CD4-positive, alpha-beta T cell (primary cell): Measurements from ENCODE around the gene CFAP100. TPM values are rescaled to one million over a fixed set of nuclear protein-coding genes. Genes with fewer than 3 reads are reported as not detected.

ENCODE experiments used
- ATAC-seq: fragments of 200-7000 bp; cut with Tn5 transposase; one replicate; pipeline ENCODE4 v1.10.0; 2022; ENCODE audit warnings: mild to moderate bottlenecking; ENCODE audit not compliant: poor library complexity
- CTCF ChIA-PET: fragments of 350-600 bp; sonication (Branson Sonifier 250); formaldehyde crosslinking; loops from one replicate; lab custom pipeline; 2021; ENCODE audit warnings: antibody characterized with exemption, inconsistent platforms; lab: Charles Lee
- POLR2A ChIA-PET: fragments of 350-600 bp; sonication (Branson Sonifier 250); formaldehyde crosslinking; loops from one replicate; lab custom pipeline; 2021; ENCODE audit warnings: antibody characterized with exemption, inconsistent platforms; lab: Charles Lee
- DNase-seq, 14 experiments: peaks; one replicate each; pipeline ENCODE4 v3.0.0-alpha.2; 2013 to 2020; ENCODE audit warnings: mixed read lengths in 2 of 14
- H3K27ac ChIP-seq, 2 donors: one replicate each; pipeline versions ENCODE4 v1.5.1 to v1.7.0; 2013; ENCODE audit warnings: low read length in 2 of 2, low read depth in 1 of 2, mild to moderate bottlenecking in 1 of 2
- H3K27me3 ChIP-seq, 2 experiments: 1 replicate in 1 of 2; 2 replicates in 1 of 2; pipeline versions ENCODE4 v1.6.1 to v1.7.0; 2013; ENCODE audit warnings: low read length in 2 of 2, control low read depth in 1 of 2, mild to moderate bottlenecking in 1 of 2, moderate library complexity in 1 of 2; ENCODE audit not compliant: insufficient read depth in 2 of 2, control insufficient read depth in 1 of 2
- H3K36me3 ChIP-seq: one replicate; pipeline ENCODE4 v1.6.1; 2013; ENCODE audit warnings: low read length, control low read depth; ENCODE audit not compliant: insufficient read depth
- H3K4me1 ChIP-seq: one replicate; pipeline ENCODE4 v1.6.1; 2013; ENCODE audit warnings: low read length, control low read depth; ENCODE audit not compliant: insufficient read depth
- H3K4me3 ChIP-seq: one replicate; pipeline ENCODE4 v1.5.1; 2013; ENCODE audit warnings: mild to moderate bottlenecking, low read length, moderate library complexity
- H3K9me3 ChIP-seq, 2 experiments: 1 replicate in 1 of 2; 2 replicates in 1 of 2; pipeline versions ENCODE4 v1.6.1 to v1.7.0; 2013; ENCODE audit warnings: low read length in 2 of 2, mild to moderate bottlenecking in 2 of 2, control low read depth in 1 of 2, moderate library complexity in 1 of 2; ENCODE audit not compliant: control insufficient read depth in 1 of 2, insufficient read depth in 1 of 2
- H3K27ac Mint-ChIP-seq: one replicate; pipeline ENCODE4 v1.8.0; 2020; ENCODE audit warnings: mixed read lengths
- H3K27me3 Mint-ChIP-seq: one replicate; pipeline ENCODE4 v1.8.0; 2021; ENCODE audit warnings: mixed read lengths
- H3K36me3 Mint-ChIP-seq: one replicate; pipeline ENCODE4 v1.8.0; 2021; ENCODE audit warnings: low read depth, mixed read lengths
- H3K4me1 Mint-ChIP-seq: one replicate; pipeline ENCODE4 v1.8.0; 2021; ENCODE audit warnings: low read depth, mixed read lengths
- H3K4me3 Mint-ChIP-seq: one replicate; pipeline ENCODE4 v1.8.0; 2020; ENCODE audit warnings: mild to moderate bottlenecking, mixed read lengths
- H3K9me3 Mint-ChIP-seq: one replicate; pipeline ENCODE4 v1.8.0; 2020; ENCODE audit warnings: mixed read lengths
- intact Hi-C, 2 experiments: fragments of 100-400 bp; cut with DNase I in 1 of 2; cut with micrococcal nuclease in 1 of 2; formaldehyde crosslinking; loops; one replicate each; pipeline versions ENCODE4 v1.15.1 to v1.9.0; 2023 to 2025; cut with DNase I, micrococcal nuclease
- total RNA-seq, 174 experiments: library from RNA in 2 of 174; stranded (reverse) in 2 of 174; gene quantifications; one replicate each; pipeline ENCODE4 v1.2.3 and lab custom pipeline; 2021 to 2026
- TF ChIP-seq, protein P1 (sequence below): fragments of 200-600 bp; IDR thresholded peaks from one replicate; pipeline ENCODE4 v1.8.0; 2022; ENCODE audit warnings: antibody characterized with exemption, mild to moderate bottlenecking

CFAP100 gene
- total RNA-seq, 2 experiments from 2014 or later: not detected

DNA sequence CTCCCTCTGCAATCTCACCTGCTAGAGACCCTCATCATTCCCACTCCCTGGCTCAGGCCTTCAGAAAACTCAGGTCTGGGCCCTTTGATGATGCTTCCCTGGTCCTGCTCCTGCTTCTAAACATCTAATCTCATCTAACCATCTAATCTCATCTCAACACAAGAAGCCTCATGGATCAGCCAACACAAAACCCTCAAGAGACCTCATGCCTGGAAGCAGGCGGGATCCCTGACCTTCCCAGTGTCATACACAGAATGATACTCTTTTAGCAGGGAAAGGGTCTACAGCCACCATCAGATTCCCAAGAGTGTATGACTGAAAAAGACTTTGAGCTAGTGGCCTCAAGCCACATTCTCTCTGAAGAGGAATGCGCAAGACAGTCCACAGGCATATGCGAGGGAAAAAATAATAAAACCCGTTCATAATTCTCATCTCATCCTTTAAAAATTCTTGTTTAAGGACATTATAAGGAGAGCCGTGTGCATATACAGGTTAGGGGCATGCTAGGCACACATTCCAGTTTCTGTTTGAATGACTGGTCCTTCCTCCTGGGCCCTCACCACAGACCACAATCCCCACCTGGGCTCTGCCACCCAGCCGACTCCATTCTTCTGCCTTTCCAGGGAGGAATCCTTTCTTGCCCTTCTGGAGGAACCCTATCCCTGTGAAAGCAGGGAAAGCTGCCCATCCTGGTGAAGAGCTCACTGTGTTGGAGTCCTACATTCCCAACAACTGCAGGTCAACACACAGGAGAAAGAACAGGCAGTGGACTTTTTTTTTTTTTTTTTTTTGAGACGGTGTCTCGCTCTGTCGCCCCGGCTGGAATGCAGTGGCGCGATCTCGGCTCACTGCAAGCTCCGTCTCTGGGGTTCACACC lies 78.8 kb downstream of the CFAP100 start:
- Mint-ChIP-seq H3K9me3 (no peaks in the 10 kb centered on the region), H3K27me3 (no peaks in the 10 kb centered on the region), H3K4me1 (peaks cover 69% of the 10 kb centered on the region), H3K27ac (peak overlapping the region; percentile 94), H3K4me3 (peak overlapping the region; percentile 95), H3K36me3 (peaks cover 58% of the 10 kb centered on the region)
- CTCF ChIA-PET: interaction anchor here (1.4 kb wide), 1 partner anchor 8 kb away, joined by 4 read pairs; no protein-coding TSS in a partner anchor
- peak in 1 of 14 experiments; percentile 15 for DNase-seq
- no peaks in the 10 kb centered on the region for H3K27me3 ChIP-seq
- POLR2A ChIA-PET: no interaction called here
- ATAC-seq: no peak
- H3K27ac ChIP-seq: no peak overlapping the region
- TF ChIP-seq, protein P1, sequence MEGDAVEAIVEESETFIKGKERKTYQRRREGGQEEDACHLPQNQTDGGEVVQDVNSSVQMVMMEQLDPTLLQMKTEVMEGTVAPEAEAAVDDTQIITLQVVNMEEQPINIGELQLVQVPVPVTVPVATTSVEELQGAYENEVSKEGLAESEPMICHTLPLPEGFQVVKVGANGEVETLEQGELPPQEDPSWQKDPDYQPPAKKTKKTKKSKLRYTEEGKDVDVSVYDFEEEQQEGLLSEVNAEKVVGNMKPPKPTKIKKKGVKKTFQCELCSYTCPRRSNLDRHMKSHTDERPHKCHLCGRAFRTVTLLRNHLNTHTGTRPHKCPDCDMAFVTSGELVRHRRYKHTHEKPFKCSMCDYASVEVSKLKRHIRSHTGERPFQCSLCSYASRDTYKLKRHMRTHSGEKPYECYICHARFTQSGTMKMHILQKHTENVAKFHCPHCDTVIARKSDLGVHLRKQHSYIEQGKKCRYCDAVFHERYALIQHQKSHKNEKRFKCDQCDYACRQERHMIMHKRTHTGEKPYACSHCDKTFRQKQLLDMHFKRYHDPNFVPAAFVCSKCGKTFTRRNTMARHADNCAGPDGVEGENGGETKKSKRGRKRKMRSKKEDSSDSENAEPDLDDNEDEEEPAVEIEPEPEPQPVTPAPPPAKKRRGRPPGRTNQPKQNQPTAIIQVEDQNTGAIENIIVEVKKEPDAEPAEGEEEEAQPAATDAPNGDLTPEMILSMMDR: no peak
- peak overlapping the region; percentile 5 for H3K4me3 ChIP-seq
- no peaks in the 10 kb centered on the region for H3K9me3 ChIP-seq
- H3K36me3 ChIP-seq: peaks cover 41% of the 10 kb centered on the region
- intact Hi-C loops: loop anchor here in 1 of 2 experiments (5.0 to 10.0 kb wide), 4 partner anchors 501 to 1749 kb away; partner anchors contain the start of genes EEFSEC and HEG1
- H3K4me1 ChIP-seq: peaks cover 51% of the 10 kb centered on the region

DNA sequence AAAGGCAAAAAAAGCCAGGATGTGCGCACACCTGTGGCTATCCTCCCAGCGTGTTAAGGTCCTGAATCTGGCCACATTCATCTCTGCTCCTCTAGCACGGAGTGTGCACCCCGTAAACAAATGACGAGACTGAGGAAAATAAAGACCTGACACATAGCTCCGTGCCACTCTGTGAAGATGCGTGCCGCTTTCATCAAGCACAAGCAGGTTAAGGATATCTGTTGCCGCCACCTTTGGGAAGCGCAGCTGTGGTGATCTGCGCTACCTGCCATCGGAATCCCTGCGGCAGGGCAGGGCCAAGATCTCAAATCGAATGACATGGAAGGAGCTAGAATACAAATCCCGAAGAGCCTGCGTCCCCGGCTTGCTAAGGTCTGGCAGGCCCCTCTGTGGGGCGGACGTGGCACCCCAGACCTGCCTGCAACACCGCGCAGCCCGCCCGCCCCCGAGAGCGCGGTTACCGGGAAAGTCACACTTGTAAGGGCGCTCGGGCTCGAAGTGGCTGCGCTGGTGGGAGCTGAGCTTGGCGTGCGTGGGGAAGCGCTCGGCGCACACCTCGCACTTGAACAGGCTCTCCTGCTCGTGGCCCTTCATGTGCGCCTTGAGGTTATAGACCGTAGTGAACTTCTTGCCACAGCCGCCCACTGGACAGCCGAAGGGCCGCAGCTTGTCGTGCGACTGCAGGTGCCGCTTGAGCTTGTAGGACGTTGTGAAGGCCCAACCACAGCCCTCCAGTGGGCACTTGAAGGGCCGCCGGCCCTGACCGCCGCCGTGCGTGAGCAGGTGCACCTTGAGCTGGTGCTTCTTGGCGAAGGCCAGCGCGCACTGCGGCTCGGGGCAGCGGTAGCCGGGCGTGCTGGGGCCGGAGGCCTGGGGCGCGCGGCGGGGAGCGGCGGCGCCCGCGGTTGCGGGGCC lies 80.0 kb downstream of the CFAP100 start:
- Histone ChIP-seq H3K36me3 (peaks cover 29% of the 10 kb centered on the region), H3K4me3 (peak overlapping the region; percentile 70), H3K27ac (no peak overlapping the region), H3K4me1 (peaks cover 43% of the 10 kb centered on the region), H3K27me3 (no peaks in the 10 kb centered on the region), H3K9me3 (no peaks in the 10 kb centered on the region)
- intact Hi-C loops: loop anchor here (5.0 to 10.0 kb wide), 11 partner anchors 117 to 1750 kb away; partner anchors contain the start of genes ABTB1 (in 1 of the 2), EEFSEC (in 1 of the 2), HEG1 (in 1 of the 2) and KLF15 (in 1 of the 2)
- ChIA-PET CTCF (interaction anchor here (1.4 kb wide), 1 partner anchor 9 kb away, joined by 4 read pairs; no protein-coding TSS in a partner anchor), POLR2A (interaction anchor here (0.6 to 2.6 kb wide), 4 partner anchors 117 to 1472 kb away, joined by 3 to 7 read pairs (median 4); partner anchors contain the start of genes KLF15 and SLC41A3)
- Mint-ChIP-seq H3K4me3 (peak overlapping the region; percentile 95), H3K9me3 (no peaks in the 10 kb centered on the region), H3K36me3 (peaks cover 46% of the 10 kb centered on the region), H3K4me1 (peaks cover 57% of the 10 kb centered on the region), H3K27ac (peak overlapping the region; percentile 94), H3K27me3 (no peaks in the 10 kb centered on the region)
- peak; percentile 1 for ATAC-seq
- TF ChIP-seq, protein P1: no peak
- peak in 11 of 14 experiments; percentile 4 to 67 (median 21) for DNase-seq
